Measurements from ENCODE around the gene RASGRF1.
A peak's percentile ranks its signal among the peaks of the same experiment; 100 is the strongest.
"Not testable (repeated sequence)": the region's sequence is repeated elsewhere in the genome, so short reads cannot be mapped to it uniquely, and the experiment has no call there.

The RASGRF1 gene

DNA sequence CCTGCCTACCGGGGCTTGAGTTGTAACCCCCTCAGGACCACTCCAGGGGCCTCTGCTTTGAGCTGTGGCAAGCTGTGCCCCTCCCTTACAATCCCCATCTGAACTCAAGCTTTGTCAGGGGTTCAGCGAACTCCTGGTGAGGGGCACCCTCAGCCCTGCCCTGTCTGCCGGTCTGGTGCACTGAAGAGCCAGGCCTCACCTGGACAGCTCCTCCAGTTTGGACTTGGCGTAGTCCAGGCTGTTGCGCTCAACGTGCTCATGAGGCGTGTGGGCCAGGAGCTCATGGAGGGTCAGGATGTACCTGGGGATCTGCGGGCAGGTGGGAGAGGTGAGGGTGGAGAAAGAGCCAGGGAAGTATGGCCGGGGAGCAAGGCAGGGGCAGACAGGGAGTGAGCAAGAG is 59.4 kb downstream of the RASGRF1 start:
- H3K4me3 ChIP-seq (ENCODE audit: low read depth, low read length) = no peak overlapping the region
- in situ Hi-C loops (cut with HindIII; ENCODE audit: low sequenced_read_pairs) = no loop called here
- DNase-seq (ENCODE audit: low read depth, low spot score) = no peak
- TF ChIP-seq, protein P1, sequence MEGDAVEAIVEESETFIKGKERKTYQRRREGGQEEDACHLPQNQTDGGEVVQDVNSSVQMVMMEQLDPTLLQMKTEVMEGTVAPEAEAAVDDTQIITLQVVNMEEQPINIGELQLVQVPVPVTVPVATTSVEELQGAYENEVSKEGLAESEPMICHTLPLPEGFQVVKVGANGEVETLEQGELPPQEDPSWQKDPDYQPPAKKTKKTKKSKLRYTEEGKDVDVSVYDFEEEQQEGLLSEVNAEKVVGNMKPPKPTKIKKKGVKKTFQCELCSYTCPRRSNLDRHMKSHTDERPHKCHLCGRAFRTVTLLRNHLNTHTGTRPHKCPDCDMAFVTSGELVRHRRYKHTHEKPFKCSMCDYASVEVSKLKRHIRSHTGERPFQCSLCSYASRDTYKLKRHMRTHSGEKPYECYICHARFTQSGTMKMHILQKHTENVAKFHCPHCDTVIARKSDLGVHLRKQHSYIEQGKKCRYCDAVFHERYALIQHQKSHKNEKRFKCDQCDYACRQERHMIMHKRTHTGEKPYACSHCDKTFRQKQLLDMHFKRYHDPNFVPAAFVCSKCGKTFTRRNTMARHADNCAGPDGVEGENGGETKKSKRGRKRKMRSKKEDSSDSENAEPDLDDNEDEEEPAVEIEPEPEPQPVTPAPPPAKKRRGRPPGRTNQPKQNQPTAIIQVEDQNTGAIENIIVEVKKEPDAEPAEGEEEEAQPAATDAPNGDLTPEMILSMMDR (IDR thresholded peaks at IDR 0.05; ENCODE audit: low read depth, low read length) = no peak

DNA sequence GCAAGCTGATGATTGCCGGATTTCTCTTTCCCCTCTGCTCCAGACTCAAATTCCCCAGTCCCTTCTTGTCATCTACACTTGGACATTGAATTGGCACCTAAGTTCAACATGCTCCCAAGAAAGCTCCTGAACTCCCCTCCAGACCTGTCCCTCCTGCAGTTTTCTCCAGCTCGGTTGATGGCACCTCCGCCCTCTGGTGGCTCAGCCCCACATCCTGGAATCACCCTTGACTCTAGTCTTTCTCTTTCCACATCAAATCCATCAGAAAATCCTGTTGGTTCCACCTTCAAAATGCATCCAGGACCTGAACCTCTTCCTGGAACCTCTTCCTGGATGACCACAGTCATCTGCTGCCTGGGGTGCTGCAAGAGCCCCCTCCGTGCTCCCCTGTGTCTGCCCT is 60.1 kb downstream of the RASGRF1 start:
- TF ChIP-seq, protein P1 (IDR thresholded peaks at IDR 0.05; ENCODE audit: low read depth, low read length) = no peak
- in situ Hi-C loops (cut with HindIII; ENCODE audit: low sequenced_read_pairs) = no loop called here
- no peak for DNase-seq (ENCODE audit: low read depth, low spot score)
- H3K4me3 ChIP-seq (ENCODE audit: low read depth, low read length) = no peak overlapping the region

- in situ Hi-C loops (cut with HindIII; ENCODE audit: low sequenced_read_pairs) = no loop called here
- TF ChIP-seq, protein P1 (IDR thresholded peaks at IDR 0.05; ENCODE audit: low read depth, low read length) = peak; percentile 85
- DNase-seq (ENCODE audit: low read depth, low spot score) = peak; percentile 14
These were observed 62.1 kb downstream of the RASGRF1 start for GRCh38 chr15:79028411-79028964.

DNA sequence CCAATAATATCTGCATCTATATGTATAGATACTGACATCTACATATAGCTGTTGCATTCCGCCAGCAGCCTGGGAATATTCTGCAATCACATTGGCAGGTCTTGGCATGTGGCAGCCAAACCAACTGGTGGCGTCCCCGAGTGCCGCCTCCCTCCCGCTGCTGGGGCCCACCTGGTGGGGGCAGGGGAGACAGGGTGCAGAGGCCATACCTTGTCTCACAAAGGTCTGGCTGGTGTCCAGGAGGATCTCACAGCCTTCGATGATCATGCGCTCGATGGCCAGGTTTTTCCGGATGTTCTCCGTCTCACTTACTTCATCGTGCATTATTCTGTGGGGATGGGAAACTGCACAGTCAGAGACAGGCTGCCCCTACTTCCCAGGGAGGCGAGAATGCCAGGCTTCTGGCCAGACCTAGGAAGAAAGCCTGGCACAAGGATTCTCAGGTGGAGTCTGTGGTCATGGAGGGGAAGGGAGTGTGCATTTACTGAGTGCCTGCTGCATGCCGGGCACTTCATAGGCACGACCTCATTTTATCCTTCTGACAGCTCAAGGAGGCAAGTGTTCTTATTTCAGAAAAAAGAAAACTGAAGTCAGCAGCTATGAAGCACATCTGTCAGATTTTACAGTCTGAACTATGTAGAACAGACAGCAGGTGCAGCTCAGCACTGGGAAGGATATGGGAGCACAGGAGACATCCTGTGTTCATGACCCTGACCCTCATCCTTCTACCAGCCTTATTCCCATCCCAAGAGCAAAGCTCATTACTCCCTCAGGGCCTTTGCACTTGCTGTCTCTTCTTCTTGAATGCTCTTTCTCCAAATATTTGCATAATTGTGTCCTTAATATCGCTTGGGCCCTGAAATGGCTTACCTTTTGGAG is 62.8 kb downstream of the RASGRF1 start:
- DNase-seq (ENCODE audit: low read depth, low spot score) = no peak
- H3K4me3 ChIP-seq (ENCODE audit: low read depth, low read length) = no peak overlapping the region
- in situ Hi-C loops (cut with HindIII; ENCODE audit: low sequenced_read_pairs) = no loop called here
- TF ChIP-seq, protein P1 (IDR thresholded peaks at IDR 0.05; ENCODE audit: low read depth, low read length) = no peak

More at GRCh38 chr15:79028411-79028964, 62.1 kb downstream of the RASGRF1 start:
- H3K4me3 ChIP-seq (ENCODE audit: low read depth, low read length) = no peak overlapping the region

DNA sequence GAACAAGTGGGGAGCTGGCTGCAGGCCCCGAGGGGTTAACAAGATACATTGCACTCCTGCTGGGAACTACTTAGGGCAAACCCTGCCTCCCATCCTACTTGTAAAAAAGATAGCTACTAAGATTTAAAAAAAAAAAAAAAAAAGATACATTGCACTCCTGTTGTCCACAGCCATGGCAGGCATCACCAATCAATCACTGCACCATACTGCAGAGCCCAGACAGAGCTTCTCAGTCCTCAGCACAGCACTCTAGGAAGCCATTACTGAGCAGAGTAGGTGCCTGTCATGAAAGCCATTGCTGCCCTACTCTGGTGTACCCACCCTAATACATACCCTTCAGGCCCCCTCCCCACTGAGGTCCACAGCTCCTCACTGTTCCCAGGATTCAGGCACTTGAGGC is 64.8 kb downstream of the RASGRF1 start:
- TF ChIP-seq, protein P1 (IDR thresholded peaks at IDR 0.05; ENCODE audit: low read depth, low read length) = no peak
- no peak for DNase-seq (ENCODE audit: low read depth, low spot score)
- in situ Hi-C loops (cut with HindIII; ENCODE audit: low sequenced_read_pairs) = no loop called here
- H3K4me3 ChIP-seq (ENCODE audit: low read depth, low read length) = no peak overlapping the region

DNA sequence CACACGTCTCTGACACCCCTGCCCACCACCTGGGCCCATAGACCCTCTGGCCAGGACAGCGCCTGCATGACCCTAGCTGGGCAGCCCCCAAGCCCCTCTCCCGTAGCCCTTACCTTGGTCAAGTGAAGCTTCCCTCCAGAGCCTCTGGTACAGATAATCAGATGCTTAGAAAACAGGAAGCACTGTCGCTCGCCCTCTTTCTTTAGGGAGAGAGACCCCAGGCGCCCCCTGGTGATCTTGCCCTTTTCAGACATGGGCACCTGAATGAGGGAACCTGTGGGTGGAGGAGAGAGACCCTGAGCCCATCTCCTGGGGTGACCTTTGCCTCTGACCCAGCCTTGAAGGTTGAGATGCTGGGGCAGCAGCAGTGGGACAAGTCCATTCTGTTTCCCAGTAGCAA is 65.4 kb downstream of the RASGRF1 start:
- in situ Hi-C loops (cut with HindIII; ENCODE audit: low sequenced_read_pairs) = no loop called here
- DNase-seq (ENCODE audit: low read depth, low spot score) = no peak
- no peak overlapping the region for H3K4me3 ChIP-seq (ENCODE audit: low read depth, low read length)
- TF ChIP-seq, protein P1 (IDR thresholded peaks at IDR 0.05; ENCODE audit: low read depth, low read length) = no peak

DNA sequence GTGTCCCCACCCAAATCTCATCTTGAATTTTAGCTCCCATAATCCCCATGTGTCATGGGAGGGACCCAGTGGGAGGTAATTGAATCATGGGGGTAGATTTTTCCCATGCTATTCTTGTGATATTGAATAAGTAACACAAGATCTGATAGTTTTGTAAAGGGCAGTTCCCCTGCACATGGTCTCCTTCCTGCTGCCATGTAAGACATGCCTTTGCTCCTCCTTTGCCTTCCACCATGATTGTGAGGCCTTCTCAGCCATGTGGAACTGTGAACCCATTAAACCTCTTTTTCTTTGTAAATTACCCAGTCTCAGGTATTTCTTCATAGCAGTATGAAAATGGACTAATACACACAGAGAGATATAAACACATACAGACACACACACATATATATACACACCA is 66.1 kb downstream of the RASGRF1 start:
- H3K4me3 ChIP-seq (ENCODE audit: low read depth, low read length); in situ Hi-C loops (cut with HindIII; ENCODE audit: low sequenced_read_pairs); DNase-seq (ENCODE audit: low read depth, low spot score): not testable (repeated sequence)

Data from astrocyte of the spinal cord (primary cell).